Adrenal gland (tissue), 12 donors: ENCODE measurements around the gene TENM4. TPM values are rescaled to one million over a fixed set of nuclear protein-coding genes. Genes with fewer than 3 reads are reported as not detected.

Experiments
- DNase-seq, 7 donors: peaks; one replicate each; pipeline ENCODE4 v3.0.0-alpha.2; 2019 to 2020
- H3K27ac ChIP-seq, 5 donors: fragments of 200-600 bp; sonication (generic) in 4 of 5; 1 replicate in 3 of 5; 2 replicates in 2 of 5; pipeline versions ENCODE4 v1.5.1 to v1.8.0; 2016 to 2020; ENCODE audit warnings: mild to moderate bottlenecking in 1 of 5
- H3K27me3 ChIP-seq: fragments of 200-600 bp; 2 replicates; pipeline ENCODE4 v1.8.0; 2021
- H3K36me3 ChIP-seq, 2 donors: fragments of 200-600 bp; replicated peaks in 1 of 2; 1 replicate in 1 of 2; 2 replicates in 1 of 2; pipeline versions ENCODE4 v1.5.1 to v1.8.0; 2018 to 2022
- H3K4me1 ChIP-seq, 2 donors: fragments of 200-600 bp; replicated peaks in 1 of 2; 1 replicate in 1 of 2; 2 replicates in 1 of 2; pipeline versions ENCODE4 v1.5.1 to v1.8.0; 2018 to 2021
- H3K4me3 ChIP-seq, 4 donors: fragments of 200-600 bp; sonication (generic) in 3 of 4; one replicate each; pipeline ENCODE4 v1.5.1; 2016 to 2018
- H3K9me3 ChIP-seq, 3 donors: fragments of 200-600 bp; sonication (generic) in 1 of 3; replicated peaks in 1 of 3; 1 replicate in 2 of 3; 2 replicates in 1 of 3; pipeline versions ENCODE4 v1.5.1 to v1.8.0; 2016 to 2021
- CTCF ChIP-seq, 6 experiments: fragments of 450-650 bp in 4 of 6; fragments of 200-600 bp in 2 of 6; sonication (generic) in 1 of 6; IDR thresholded peaks; 1 replicate in 5 of 6; 2 replicates in 1 of 6; pipeline versions ENCODE4 v1.5.1 to v1.8.0; 2016 to 2021; ENCODE audit warnings: antibody characterized with exemption in 6 of 6, mild to moderate bottlenecking in 2 of 6, moderate library complexity in 1 of 6
- POLR2A ChIP-seq, 2 donors: fragments of 450-650 bp; IDR thresholded peaks; one replicate each; pipeline ENCODE4 v1.6.1; 2017; ENCODE audit warnings: antibody characterized with exemption in 2 of 2, mild to moderate bottlenecking in 2 of 2, moderate library complexity in 1 of 2
- WGBS, 4 donors: extraction: QIAGEN DNeasy Blood & Tissue Kit in 2 of 4; methylation state at CpG; one replicate each; pipeline versions ENCODE4 v1.1.5 to v1.1.7; 2013 to 2017; 5-methylcytosine and 5-hydroxymethylcytosine counted together
- intact Hi-C, 2 donors: fragments of 100-400 bp; cut with DNase I; formaldehyde crosslinking; loops; one replicate each; pipeline versions ENCODE4 v1.14.1 to v1.15.0; 2022 to 2023
- polyA plus RNA-seq, 3 donors: library from polyadenylated mRNA; stranded (reverse); fragments of 200-250 nt in 2 of 3; fragments of 350-450 nt in 1 of 3; fragmentation: Illumina TruSeq in 1 of 3; extraction: RNeasy Lipid Tissue Mini Kit (QIAGEN cat#74804) in 1 of 3; gene quantifications; one replicate each; pipeline ENCODE4 v1.2.3, GENCODE V29; 2013 to 2014
- total RNA-seq, 9 donors: library from RNA; depleted of rRNA in 4 of 9; stranded (reverse); fragments of >200 nt in 4 of 9; fragments of 120-200 nt in 1 of 9; fragmentation: NEBNext Ultra II Directional in 1 of 9; extraction: Animal tissue kit (Norgen Biotek cat#: 25700) in 1 of 9; gene quantifications; one replicate each; pipeline versions ENCODE4 v1.1.0 to v1.2.4, GENCODE V29; 2013 to 2023
- donor health status: healthy with polysubstance abuse.
- donor health status: Bipolar disorder and iron deficiency.
- donor health status: DM: yes; HTN: yes; CAD: no.
- donor health status: DM: no; HTN: no; CAD: no.
- donor health status: DM: no; HTN: no; CAD: no.
- donor health status: DM: yes; HTN: yes; CAD: no.

The TENM4 gene
- total and polyA plus RNA-seq, 12 donors, result 0.74 to 24.9 (median 6.7) TPM

- Histone ChIP-seq H3K4me1 (no peaks in the 10 kb centered on the region), H3K27me3 (no peaks in the 10 kb centered on the region), H3K36me3 (no peaks in the 10 kb centered on the region), H3K4me3 (no peak overlapping the region), H3K27ac (no peak overlapping the region), H3K9me3 (no peaks in the 10 kb centered on the region)
- TF ChIP-seq CTCF (IDR thresholded peaks at IDR 0.05), result no peak
- TF ChIP-seq POLR2A (IDR thresholded peaks at IDR 0.05), result no peak
- WGBS, 4 donors, result 81 to 89% (median 83%) methylated on average over 5 of the region's 5 CpGs
- intact Hi-C loops, result no loop called here
- DNase-seq, result no peak
These were observed 584.6 kb downstream of the TENM4 start for GRCh38 chr11:78856211-78856610.

- no peaks in the 10 kb centered on the region for H3K9me3 ChIP-seq
- H3K27me3 ChIP-seq, result no peaks in the 10 kb centered on the region
- H3K4me3 ChIP-seq, result no peak overlapping the region
- no peak for DNase-seq
- H3K36me3 ChIP-seq, result no peaks in the 10 kb centered on the region
- H3K27ac ChIP-seq, result no peak overlapping the region
- no peaks in the 10 kb centered on the region for H3K4me1 ChIP-seq
- intact Hi-C loops, result no loop called here
- TF ChIP-seq CTCF (IDR thresholded peaks at IDR 0.05), result no peak
- TF ChIP-seq POLR2A (IDR thresholded peaks at IDR 0.05), result no peak
These were observed 585.7 kb downstream of the TENM4 start for GRCh38 chr11:78855116-78855515.

GRCh38 chr11:78853521-78853920 lies 587.3 kb downstream of the TENM4 start:
- WGBS, 4 donors, result 94 to 100% (median 97%) methylated on average over 2 to 3 of the region's 3 CpGs
- Histone ChIP-seq H3K27ac (no peak overlapping the region), H3K4me3 (no peak overlapping the region), H3K4me1 (no peaks in the 10 kb centered on the region), H3K27me3 (no peaks in the 10 kb centered on the region), H3K9me3 (no peaks in the 10 kb centered on the region), H3K36me3 (no peaks in the 10 kb centered on the region)
- intact Hi-C loops, result no loop called here
- DNase-seq, result no peak
- TF ChIP-seq POLR2A (IDR thresholded peaks at IDR 0.05) (no peak), CTCF (IDR thresholded peaks at IDR 0.05) (no peak)

GRCh38 chr11:78851878-78852586 lies 588.8 kb downstream of the TENM4 start:
- WGBS, 4 donors, result 73 to 85% (median 77%) methylated on average over 4 to 7 of the region's 7 CpGs
- intact Hi-C loops, result no loop called here
- Histone ChIP-seq H3K9me3 (no peaks in the 10 kb centered on the region), H3K4me3 (no peak overlapping the region), H3K36me3 (no peaks in the 10 kb centered on the region), H3K4me1 (no peaks in the 10 kb centered on the region), H3K27ac (no peak overlapping the region), H3K27me3 (no peaks in the 10 kb centered on the region)
- TF ChIP-seq CTCF (IDR thresholded peaks at IDR 0.05) (no peak), POLR2A (IDR thresholded peaks at IDR 0.05) (no peak)
- peak in 2 of 7 donors; percentile 25 to 37 for DNase-seq
